SH-SY5Y (cell line): Measurements from ENCODE around the gene JOSD2.

ENCODE experiments used
- GATA2 ChIP-seq: IDR thresholded peaks from 2 replicates; pipeline ENCODE4 v1.6.1; 2011; ENCODE audit warnings: mild to moderate bottlenecking, low read depth, low read length
- GATA3 ChIP-seq: IDR thresholded peaks from 2 replicates; pipeline ENCODE4 v1.6.1; 2011; ENCODE audit warnings: low read depth, mild to moderate bottlenecking, low read length, moderate library complexity

The JOSD2 gene

DNA sequence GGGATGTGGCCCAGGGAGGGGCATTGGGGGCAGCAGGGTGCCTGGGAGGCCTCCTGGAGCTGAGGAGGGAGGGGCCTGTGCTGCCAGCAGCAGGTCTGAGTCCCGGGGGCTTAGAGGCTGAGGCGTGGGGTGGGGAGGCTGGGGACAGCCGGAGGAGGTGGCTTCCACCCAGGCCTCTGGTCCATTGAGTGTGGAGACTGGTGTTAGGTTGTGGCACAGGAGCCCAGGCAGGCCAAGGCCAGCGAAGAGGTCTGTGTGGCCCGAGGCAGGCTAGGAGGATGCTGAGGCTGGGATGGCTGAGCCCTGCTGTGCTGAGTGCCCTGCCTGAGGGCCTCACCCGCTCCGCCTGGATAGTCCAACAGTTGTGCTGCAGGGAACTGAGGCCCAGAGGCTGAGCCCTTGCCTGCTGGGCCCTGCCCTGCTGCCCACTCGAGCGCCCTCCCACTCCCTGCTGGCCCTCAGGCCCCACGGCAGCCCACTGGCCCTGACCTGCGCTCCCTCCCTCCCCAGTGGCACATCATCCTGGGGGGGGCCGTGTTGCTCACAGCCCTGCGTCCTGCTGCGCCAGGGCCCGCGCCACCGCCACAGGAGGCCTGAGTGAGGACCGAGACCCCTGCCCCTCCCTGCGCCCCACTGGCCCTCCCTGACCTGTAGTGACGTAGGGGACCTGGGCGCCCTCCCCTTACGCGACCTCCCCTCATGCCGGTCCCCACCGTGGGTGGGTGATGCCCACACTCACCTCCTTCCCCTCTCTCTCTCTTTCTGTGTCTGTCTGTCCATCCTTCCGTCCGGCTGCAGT is 29.4 kb downstream of the JOSD2 start:
- TF ChIP-seq GATA2 (no peak), GATA3 (no peak)

- TF ChIP-seq GATA3: no peak
- no peak for TF ChIP-seq GATA2
Observed at GRCh38 chr19:50480281-50481111, 30.5 kb downstream of the JOSD2 start.

DNA sequence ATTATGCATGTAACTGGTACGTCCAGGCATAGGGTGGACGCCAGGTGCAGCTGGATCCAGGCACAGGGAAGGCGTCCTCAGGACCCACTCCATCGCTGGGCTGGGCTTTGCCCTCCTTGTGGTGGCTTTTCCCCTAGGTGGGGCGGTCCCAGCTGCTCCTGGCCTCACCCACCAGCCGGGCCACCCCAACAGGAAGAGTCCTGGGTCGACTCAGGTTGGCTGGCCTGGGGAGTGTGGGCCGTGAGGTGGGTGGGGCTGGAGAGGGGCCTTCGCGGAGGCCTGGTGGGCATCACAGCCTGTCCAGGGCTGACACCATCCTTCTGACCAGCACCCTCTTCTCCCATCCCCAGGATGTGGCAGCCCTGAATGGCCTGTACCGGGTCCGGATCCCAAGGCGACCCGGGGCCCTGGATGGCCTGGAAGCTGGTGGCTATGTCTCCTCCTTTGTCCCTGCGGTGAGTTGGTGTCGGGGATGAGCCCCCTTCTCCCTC is 31.2 kb downstream of the JOSD2 start:
- TF ChIP-seq GATA2 (no peak), GATA3 (no peak)

- TF ChIP-seq GATA2 (no peak), GATA3 (no peak)
Observed at GRCh38 chr19:50478901-50479715, 31.9 kb downstream of the JOSD2 start.

DNA sequence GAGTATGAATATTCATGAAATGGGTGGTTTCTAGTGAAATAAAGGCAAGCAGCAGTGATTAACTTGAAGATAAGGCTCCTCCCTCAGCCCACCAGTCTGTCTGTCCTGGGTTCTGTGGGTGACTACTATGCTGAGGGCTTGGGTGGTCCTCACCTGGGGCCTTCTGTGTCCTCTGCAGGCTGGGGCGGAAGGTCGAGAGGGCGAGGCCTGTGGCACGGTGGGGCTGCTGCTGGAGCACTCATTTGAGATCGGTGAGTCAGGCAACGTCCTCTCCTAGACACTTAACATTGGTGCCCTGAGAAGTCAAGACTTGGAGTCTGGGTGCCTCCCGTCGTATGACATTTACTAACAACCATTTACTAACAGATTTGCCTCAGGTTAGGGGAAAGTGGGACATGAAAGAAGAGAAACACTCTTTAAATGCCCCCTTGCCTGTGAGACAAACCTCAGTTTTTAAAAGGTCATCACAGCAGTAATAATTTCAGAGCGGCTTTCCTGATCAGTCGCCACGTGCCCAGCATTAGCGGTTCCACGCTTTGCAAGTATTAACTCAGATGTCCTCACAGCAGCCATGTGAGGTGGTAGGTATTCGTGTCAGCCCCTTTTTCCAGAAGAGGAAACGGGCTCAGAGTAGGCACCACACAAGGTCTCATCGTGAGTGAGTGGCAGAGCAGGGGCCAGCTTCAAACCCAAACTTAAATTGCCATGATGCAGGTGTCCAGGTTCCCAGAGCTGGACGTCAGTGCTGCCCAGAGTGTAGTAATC is 33.1 kb downstream of the JOSD2 start:
- TF ChIP-seq GATA3 (no peak), GATA2 (no peak)

- TF ChIP-seq GATA3 (no peak), GATA2 (no peak)
Observed at GRCh38 chr19:50476907-50477238, 34.1 kb downstream of the JOSD2 start.

- TF ChIP-seq GATA3 (no peak), GATA2 (no peak)
Observed at GRCh38 chr19:50476224-50476906, 34.6 kb downstream of the JOSD2 start, which contains the start of the genes EMC10 and GARIN5A. TSS of gene EMC10 (plus strand) at chr19:50476507. CDS start at chr19:50476545, 38 bp downstream. TSS of gene GARIN5A (minus strand) at chr19:50476848. CDS start at chr19:50476388, 460 bp downstream.

GRCh38 chr19:50475736-50476223 is 35.2 kb downstream of the JOSD2 start:
- TF ChIP-seq GATA2: no peak
- TF ChIP-seq GATA3: no peak

- TF ChIP-seq GATA2 (no peak), GATA3 (no peak)
Observed at GRCh38 chr19:50475101-50475568, 35.9 kb downstream of the JOSD2 start.

- TF ChIP-seq GATA3: no peak
- no peak for TF ChIP-seq GATA2
Observed at GRCh38 chr19:50468818-50469217, 42.2 kb downstream of the JOSD2 start.

GRCh38 chr19:50467566-50467965 is 43.4 kb downstream of the JOSD2 start:
- no peak for TF ChIP-seq GATA3
- no peak for TF ChIP-seq GATA2

DNA sequence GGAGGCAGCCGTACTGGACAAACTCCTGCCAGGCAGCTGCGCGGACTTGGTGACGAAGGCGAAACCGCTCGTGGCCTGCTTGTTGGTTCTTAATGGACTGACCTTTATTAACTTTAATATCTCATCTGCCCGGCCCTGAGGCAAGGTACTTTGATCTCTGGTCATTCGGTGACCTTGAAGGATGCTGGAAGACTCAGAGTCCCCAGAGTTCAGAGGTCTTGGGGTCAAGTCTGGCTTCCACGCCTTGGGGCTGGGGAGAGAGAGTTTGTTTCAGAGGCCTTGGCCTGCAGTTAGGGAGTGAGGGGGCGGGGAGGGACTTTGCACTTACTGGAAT is 44.3 kb downstream of the JOSD2 start:
- TF ChIP-seq GATA2: no peak
- TF ChIP-seq GATA3: no peak
